Esophagus squamous epithelium (tissue), 4 donors: ENCODE data around the gene TMX3.

ENCODE experiments used
- POLR2A ChIP-seq, 4 donors: fragments of 450-650 bp; IDR thresholded peaks; one replicate each; pipeline ENCODE4 v1.6.1; 2017; ENCODE audit warnings: antibody characterized with exemption in 4 of 4, mild to moderate bottlenecking in 4 of 4, moderate library complexity in 3 of 4
- TF ChIP-seq, protein P1 (sequence below), 6 experiments: fragments of 450-650 bp in 4 of 6; fragments of 200-600 bp in 2 of 6; sonication (generic) in 2 of 6; IDR thresholded peaks; one replicate each; pipeline ENCODE4 v1.5.1; 2016 to 2019; ENCODE audit warnings: antibody characterized with exemption in 6 of 6, mild to moderate bottlenecking in 4 of 6, moderate library complexity in 4 of 6

- TF ChIP-seq, protein P1, sequence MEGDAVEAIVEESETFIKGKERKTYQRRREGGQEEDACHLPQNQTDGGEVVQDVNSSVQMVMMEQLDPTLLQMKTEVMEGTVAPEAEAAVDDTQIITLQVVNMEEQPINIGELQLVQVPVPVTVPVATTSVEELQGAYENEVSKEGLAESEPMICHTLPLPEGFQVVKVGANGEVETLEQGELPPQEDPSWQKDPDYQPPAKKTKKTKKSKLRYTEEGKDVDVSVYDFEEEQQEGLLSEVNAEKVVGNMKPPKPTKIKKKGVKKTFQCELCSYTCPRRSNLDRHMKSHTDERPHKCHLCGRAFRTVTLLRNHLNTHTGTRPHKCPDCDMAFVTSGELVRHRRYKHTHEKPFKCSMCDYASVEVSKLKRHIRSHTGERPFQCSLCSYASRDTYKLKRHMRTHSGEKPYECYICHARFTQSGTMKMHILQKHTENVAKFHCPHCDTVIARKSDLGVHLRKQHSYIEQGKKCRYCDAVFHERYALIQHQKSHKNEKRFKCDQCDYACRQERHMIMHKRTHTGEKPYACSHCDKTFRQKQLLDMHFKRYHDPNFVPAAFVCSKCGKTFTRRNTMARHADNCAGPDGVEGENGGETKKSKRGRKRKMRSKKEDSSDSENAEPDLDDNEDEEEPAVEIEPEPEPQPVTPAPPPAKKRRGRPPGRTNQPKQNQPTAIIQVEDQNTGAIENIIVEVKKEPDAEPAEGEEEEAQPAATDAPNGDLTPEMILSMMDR (IDR thresholded peaks at IDR 0.05): no peak
- no peak for TF ChIP-seq POLR2A (IDR thresholded peaks at IDR 0.05)
Measured at GRCh38 chr18:68662754-68663153, 52.2 kb downstream of the TMX3 start.
